Measurements from ENCODE around the gene SCAI.

DNA sequence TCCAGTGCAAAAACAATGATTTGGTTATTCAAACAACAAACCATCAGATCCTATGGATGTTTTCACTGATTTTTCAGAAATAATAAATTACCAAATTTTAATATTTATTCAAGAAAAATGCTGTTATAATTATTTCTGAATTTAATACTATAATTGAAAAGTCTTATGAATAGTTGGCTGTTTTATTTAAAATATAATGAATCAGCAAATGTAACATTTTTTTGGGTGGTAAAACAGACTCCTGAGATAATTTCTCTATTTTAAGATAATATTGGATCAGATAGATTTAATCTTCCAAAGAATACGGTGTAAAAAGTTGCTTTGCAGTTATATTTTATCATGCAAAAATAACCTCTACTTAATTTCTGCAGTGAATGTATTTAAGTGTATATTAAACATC is 197.2 kb downstream of the SCAI start:
- TF ChIP-seq POLR2A (IDR thresholded peaks at IDR 0.05), result no peak
- no peak for TF ChIP-seq CTCF (IDR thresholded peaks at IDR 0.05 in 8 of 11, conservative IDR thresholded peaks at IDR 0.05 in 3 of 11)

Measured in spleen (tissue), 7 donors.